WI38 (cell line): ENCODE measurements around the gene YIPF1.
A peak's percentile ranks its signal among the peaks of the same experiment; 100 is the strongest.

Experiments
- H3K4me3 ChIP-seq: 2 replicates; pipeline ENCODE4 v1.5.1; 2011; ENCODE audit warnings: low read depth, mild to moderate bottlenecking, control low read depth, low read length
- TF ChIP-seq, protein P1 (sequence below): IDR thresholded peaks from 2 replicates; pipeline ENCODE4 v1.5.1; 2012; ENCODE audit warnings: low read depth, mild to moderate bottlenecking, control low read depth, low read length

Gene YIPF1

DNA sequence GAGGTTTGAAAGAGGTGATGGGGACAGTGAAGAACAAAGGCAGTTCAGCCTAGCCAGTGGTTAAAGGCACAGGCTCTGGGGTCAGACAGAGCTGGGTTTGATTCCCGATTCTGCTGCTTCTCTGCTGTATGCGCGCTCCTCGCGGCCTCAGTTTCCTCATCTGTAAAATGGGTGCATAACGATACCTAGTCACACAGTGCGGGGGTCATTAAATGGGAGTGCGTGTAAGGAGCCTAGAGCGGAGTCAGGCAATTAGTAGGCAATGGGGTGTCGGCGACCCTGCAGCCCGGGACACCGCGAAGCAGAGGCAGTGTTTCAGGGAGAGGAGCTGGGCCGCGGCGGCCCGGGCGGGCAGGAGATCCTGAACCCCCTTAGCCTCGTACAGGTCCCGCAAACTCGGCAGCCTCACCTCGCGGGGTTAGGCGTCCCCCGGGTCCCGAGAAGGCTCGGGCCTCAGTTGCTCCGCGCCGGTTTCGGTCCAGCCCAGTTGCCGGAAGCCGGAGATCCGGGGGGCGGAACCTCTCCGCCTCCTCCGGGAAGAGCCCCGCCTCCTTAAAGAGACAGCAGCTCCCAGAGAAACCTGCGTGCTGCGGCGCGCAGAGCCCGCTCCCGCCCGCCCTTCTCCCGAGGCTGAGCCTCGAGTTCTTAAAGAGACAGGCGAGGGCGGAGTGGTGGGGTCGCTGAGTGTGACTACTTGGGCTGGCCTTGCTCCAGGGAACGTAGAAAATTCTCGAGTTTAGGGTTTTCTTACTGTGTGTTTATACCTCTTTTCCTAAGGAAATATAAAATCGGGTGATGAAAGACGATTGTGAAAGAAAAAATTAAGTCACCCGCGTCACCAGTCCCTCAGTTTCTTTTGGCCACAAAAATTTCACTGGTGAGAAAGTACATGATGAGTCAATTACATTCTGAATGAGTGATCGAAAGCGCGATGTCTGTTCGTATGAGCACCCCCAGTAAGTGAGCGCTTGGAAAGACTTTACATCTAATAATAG is at the start of gene YIPF1:
YIPF1 (minus strand) TSS at position 494 of the 995 bp plus-strand sequence. CDS start 860 bp downstream, outside the sequence.
- TF ChIP-seq, protein P1, sequence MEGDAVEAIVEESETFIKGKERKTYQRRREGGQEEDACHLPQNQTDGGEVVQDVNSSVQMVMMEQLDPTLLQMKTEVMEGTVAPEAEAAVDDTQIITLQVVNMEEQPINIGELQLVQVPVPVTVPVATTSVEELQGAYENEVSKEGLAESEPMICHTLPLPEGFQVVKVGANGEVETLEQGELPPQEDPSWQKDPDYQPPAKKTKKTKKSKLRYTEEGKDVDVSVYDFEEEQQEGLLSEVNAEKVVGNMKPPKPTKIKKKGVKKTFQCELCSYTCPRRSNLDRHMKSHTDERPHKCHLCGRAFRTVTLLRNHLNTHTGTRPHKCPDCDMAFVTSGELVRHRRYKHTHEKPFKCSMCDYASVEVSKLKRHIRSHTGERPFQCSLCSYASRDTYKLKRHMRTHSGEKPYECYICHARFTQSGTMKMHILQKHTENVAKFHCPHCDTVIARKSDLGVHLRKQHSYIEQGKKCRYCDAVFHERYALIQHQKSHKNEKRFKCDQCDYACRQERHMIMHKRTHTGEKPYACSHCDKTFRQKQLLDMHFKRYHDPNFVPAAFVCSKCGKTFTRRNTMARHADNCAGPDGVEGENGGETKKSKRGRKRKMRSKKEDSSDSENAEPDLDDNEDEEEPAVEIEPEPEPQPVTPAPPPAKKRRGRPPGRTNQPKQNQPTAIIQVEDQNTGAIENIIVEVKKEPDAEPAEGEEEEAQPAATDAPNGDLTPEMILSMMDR: no peak
- H3K4me3 ChIP-seq: peak within 1 kb of the TSS; percentile 95

DNA sequence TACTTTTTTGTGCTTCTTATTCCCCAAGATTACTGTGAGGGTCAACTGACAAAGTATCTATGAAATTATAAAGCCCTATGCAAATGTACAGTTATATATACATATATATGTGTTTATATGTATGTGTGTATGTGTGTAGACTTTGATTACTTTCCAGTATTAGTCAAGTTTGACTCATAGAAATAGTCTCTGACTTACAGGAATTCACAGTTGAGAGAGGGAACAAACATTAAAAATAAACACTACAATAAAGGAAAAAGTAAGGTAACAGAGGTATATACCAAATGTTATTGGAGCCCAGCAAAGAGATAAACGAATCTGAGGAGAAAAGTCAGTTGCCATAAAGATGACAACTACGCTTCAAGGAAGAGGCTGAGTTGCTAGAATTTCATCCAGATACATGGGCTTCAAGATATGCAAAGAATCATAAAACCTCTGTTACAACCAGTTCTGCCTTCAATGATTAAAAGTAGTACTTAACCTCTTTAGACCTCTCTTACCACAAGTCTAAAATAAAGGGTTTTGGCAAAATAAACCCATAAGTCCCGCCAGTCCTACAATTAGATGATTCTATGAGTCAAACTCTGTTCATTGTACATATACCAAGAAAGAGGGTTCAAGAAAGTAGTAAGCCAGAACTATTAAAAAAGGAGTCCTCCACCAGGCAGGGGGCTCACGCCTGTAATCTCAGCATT is 48.7 kb upstream of the YIPF1 start:
- no peak overlapping the region for H3K4me3 ChIP-seq
- TF ChIP-seq, protein P1: no peak

DNA sequence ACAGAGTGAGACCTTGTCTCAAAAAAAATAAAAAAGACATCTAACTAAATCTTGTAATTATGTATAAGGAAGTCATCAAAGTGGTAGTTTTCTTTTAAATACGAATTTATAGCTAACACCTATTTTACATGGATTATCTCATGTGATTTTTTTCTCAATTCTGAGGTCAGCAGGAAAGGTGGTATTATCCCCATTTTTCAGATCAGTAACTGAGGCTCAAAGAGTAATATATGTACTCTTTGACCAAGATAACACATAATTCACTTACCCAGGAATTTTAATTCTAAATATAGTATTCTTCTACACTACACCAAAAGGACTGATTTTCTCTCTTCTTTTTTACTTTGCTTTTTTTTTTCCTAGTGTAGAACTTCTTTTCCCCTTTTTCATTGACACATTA is 46.8 kb upstream of the YIPF1 start:
- no peak overlapping the region for H3K4me3 ChIP-seq
- TF ChIP-seq, protein P1: no peak

DNA sequence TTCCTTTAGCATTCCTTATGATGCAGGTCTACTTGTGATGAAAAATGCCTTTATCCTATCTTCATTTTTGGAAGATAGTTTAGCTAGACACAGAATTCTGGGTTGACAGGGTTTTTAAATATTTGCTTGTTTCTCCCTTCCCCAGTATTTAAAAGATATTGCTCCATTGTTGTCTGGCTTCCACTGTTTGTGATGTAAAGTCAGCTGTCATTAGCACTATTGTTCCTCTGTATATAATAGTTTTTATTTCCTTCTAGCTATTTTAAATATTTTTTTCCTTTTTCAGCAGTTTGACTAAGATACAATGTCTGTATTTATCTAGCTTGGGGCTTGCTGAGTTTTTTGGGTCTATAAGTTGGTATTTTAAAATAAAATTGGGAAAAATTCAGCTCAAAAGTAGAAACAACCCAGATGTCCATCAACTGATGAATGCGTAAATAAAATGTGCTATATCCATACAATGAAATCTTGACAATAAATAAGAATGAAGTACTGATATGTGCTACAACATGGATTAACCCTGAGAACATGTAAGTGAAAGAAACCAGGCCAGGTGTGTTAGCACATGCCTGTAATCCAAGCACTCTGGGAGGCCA is 44.7 kb upstream of the YIPF1 start:
- TF ChIP-seq, protein P1: no peak
- H3K4me3 ChIP-seq: no peak overlapping the region

DNA sequence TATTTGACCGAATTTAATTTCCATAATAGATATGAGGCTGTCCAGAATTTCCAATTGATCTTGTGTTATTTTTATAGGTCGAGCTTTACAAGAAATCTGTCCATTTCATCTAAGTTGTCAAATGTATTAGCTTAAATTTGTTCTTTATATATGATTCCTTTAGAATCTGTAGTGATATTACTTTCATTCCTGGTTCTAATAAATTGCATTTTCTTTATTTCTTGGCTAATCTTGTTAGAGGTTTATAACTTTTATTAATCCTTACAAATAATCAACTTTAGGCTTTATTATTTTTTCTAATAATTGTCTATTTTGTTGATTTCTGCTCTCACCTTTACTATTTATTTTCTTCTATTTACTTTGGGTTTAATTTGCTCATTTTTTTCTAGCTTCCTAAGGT is 41.9 kb upstream of the YIPF1 start:
- TF ChIP-seq, protein P1: no peak

DNA sequence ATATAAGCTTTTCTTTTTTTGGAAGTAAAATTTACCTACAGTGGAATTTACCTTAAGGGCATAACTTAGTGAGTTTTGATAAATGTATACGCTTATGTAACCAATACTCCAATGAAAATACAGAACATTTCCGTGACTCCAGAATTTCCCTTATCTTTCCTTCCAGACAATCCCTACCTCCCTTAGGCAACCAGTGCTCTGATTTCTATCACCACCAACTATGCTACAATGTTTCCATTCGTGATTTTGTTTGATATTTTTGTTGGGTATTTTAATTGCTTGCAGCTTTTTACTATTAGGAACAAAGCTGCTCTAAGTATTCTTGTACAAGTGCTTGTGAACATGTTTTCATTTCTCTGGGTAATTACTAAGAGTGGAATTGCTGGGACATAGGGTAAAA is 41.3 kb upstream of the YIPF1 start:
- TF ChIP-seq, protein P1: no peak
- no peak overlapping the region for H3K4me3 ChIP-seq

More for the DNA sequence above, 41.9 kb upstream of the YIPF1 start:
- no peak overlapping the region for H3K4me3 ChIP-seq
